Measurements from ENCODE around the gene SCNN1A. TPM values are rescaled to one million over a fixed set of nuclear protein-coding genes. Genes with fewer than 3 reads are reported as not detected.

Gene SCNN1A
- total RNA-seq, 5 donors from 2014 or later (not counting 1 experiment from before 2014, with no cell fraction given) = 1.0 to 3.4 (median 2.6) TPM

DNA sequence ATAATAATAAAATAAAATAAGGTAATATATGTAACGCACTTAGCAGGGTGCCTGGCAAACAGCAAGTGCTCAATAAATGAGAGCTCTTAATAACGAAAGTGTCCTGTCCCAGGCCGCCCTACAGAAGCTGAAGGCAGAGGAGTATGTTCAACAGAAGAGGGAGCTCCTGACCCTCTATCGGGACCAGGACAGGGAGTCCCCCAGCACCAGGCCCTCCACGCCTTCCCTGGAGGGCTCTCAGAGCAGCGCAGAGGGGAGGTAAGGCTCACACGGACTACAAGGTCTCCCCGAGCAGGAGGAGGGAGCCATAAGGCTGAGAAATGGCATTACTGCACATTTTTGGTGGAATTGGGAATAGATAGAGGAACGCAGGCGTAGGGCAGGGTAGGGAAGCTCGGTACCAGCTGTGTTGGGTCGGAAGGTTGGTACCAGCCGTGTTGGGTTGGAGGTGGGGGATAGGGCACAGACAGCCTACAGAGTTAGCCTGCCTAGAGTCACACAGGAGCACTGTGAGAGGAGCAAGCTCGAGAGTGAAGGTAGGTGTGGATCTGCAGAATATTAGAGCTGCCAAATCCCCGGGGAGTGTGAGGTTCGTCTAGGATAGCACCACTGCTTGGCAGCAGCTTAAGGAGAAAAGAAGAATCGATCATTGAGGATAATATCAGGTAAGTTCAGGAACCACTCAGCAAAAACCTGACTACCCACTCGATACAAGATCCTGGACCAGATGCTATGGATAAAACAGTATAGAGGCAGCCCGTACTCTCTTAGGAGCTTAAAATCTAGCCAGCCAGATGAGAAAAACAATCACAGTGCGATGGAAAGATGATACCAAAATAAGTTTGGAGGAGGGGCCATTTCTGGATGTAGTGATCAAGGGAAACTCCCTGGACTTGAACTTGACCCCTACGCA lies 48.8 kb downstream of the SCNN1A start:
- H3K4me3 ChIP-seq (ENCODE audit: control insufficient read depth in 1 of 2, extremely low read depth in 1 of 2, low read length in 1 of 2) = no peak overlapping the region
- H3K36me3 Mint-ChIP-seq = peaks cover 9% of the 10 kb centered on the region
- no peak for ATAC-seq (replicated peaks in 1 of 4)
- peak in 1 of 35 experiments; percentile 36 for DNase-seq
- H3K27ac ChIP-seq (ENCODE audit: low read length) = no peak overlapping the region
- H3K36me3 ChIP-seq (ENCODE audit: control insufficient read depth in 2 of 2, extremely low read depth in 1 of 2, insufficient read depth in 1 of 2, low read length in 1 of 2) = peaks cover 15 to 45% of the 10 kb centered on the region in 2 donors
- ChIA-PET CTCF (interaction anchor here (0.5 to 1.4 kb wide), 6 partner anchors 11 to 169 kb away, joined by 3 to 6 read pairs (median 4); no protein-coding TSS in a partner anchor), POLR2A (no interaction called here)
- H3K27me3 ChIP-seq (replicated peaks in 1 of 2; ENCODE audit: control insufficient read depth in 2 of 2, extremely low read depth in 1 of 2, insufficient read depth in 2 of 2, low read length in 1 of 2) = no peaks in the 10 kb centered on the region
- H3K9me3 Mint-ChIP-seq = no peaks in the 10 kb centered on the region
- H3K27me3 Mint-ChIP-seq = no peaks in the 10 kb centered on the region
- WGBS (ENCODE audit: insufficient coverage) = 84% methylated on average over 14 of the region's 21 CpGs
- no peaks in the 10 kb centered on the region for H3K9me3 ChIP-seq
- H3K27ac Mint-ChIP-seq = peak overlapping the region; percentile 58 to 82
- H3K4me1 Mint-ChIP-seq = peaks cover 45 to 58% (median 50%) of the 10 kb centered on the region in 3 donors
- H3K4me3 Mint-ChIP-seq = no peak overlapping the region
- H3K4me1 ChIP-seq (ENCODE audit: control insufficient read depth in 1 of 2, extremely low read depth in 1 of 2, insufficient read depth in 2 of 2, low read length in 2 of 2) = peaks cover 11 to 57% of the 10 kb centered on the region in 2 experiments

DNA sequence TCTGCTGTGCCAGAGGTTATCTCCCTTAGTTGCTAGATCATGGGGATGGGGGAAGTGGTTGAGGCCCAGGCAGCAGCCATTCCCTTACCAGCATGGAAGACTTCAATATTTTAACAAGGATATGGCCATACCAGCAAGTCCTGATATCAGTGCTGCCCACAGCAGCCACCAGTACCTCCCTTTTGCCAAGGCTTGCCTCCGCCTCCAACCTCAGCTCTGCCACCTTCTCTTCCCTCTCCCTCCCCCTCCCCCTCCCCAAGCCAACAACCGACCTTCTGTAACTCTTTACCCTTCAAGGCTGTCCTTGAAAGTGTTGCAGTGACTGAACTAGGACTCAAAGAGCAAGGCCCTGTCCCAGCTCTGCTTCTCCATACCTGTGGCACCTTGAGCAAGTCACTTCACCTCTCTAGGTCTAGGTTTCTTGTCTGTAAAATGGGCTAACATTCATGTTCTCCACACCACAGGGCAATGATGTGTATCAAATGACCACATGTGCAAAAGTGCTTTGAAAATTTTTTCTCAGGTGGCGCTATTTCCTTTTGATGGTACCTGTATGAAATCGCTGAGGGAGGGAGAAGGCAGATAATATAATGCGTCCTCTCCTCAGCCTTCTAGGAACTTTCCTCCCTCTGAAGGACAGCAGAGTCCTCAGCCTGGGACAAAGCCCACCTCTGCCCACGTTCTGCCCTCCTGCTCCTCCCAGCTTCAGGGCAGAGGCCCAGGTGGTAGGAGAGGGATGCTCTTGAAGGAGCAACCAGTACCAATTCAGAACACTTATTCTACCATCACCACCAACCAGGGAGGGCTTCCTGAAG lies 50.2 kb downstream of the SCNN1A start:
- ATAC-seq (replicated peaks in 1 of 4) (no peak), DNase-seq (no peak)
- POLR2A ChIA-PET = no interaction called here
- no peaks in the 10 kb centered on the region for H3K27me3 ChIP-seq (replicated peaks in 1 of 2; ENCODE audit: control insufficient read depth in 2 of 2, extremely low read depth in 1 of 2, insufficient read depth in 2 of 2, low read length in 1 of 2)
- peak overlapping the region; percentile 42 for H3K27ac ChIP-seq (ENCODE audit: low read length)
- H3K9me3 ChIP-seq = no peaks in the 10 kb centered on the region
- H3K9me3 Mint-ChIP-seq = no peaks in the 10 kb centered on the region
- H3K36me3 Mint-ChIP-seq = no peaks in the 10 kb centered on the region
- WGBS (ENCODE audit: insufficient coverage) = 67% methylated on average over 1 of the region's 6 CpGs
- peak overlapping the region; percentile 91 to 95 for H3K27ac Mint-ChIP-seq
- H3K27me3 Mint-ChIP-seq = no peaks in the 10 kb centered on the region
- H3K4me1 ChIP-seq (ENCODE audit: control insufficient read depth in 1 of 2, extremely low read depth in 1 of 2, insufficient read depth in 2 of 2, low read length in 2 of 2) = peaks cover 11 to 51% of the 10 kb centered on the region in 2 experiments
- no peak overlapping the region for H3K4me3 ChIP-seq (ENCODE audit: control insufficient read depth in 1 of 2, extremely low read depth in 1 of 2, low read length in 1 of 2)
- peaks cover 12 to 31% of the 10 kb centered on the region in 2 donors for H3K36me3 ChIP-seq (ENCODE audit: control insufficient read depth in 2 of 2, extremely low read depth in 1 of 2, insufficient read depth in 1 of 2, low read length in 1 of 2)
- peaks cover 40 to 53% (median 45%) of the 10 kb centered on the region in 3 donors for H3K4me1 Mint-ChIP-seq
- H3K4me3 Mint-ChIP-seq = peak overlapping the region in 1 of 3 donors; percentile 37
- CTCF ChIA-PET = no interaction called here

DNA sequence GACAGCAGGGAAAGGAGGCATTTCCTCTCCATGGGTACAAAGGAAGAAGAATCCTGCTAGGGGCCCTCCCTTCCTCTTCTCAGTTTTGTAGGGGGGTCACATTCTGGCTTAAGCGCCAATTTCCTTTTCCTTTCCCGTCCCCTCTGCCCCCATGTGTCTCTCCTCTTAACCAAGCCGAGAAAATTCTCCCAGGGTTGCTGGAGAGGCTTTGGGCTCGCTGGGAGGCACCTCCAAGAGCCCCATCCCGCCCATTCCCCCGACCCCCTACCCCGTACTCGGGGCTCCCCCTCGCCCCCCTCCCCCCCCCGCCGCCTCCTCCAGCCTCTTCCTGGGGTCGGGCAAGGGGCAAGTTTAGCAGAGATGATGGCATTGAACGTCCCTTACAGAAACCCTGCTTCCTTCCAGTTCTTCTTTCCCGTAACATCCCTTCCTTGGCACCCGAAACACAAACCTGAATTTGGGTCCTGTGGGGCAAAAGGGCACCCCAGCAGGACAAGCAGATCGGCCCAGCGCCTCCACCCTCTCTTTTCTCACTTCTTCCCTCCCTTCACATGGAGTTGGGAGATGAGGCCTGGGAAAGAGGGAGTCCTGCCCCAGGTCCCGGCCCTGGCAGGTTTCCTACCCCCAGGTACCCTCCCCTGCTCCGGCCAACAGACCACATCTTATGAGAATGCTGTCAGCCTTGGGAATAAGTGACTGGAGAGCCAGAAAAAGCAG lies 51.2 kb downstream of the SCNN1A start:
- ChIA-PET CTCF (interaction anchor here (1.0 to 1.5 kb wide), 7 partner anchors 9 to 141 kb away, joined by 3 to 14 read pairs (median 6); no protein-coding TSS in a partner anchor), POLR2A (no interaction called here)
- no peak for ATAC-seq (replicated peaks in 1 of 4)
- no peaks in the 10 kb centered on the region for H3K36me3 Mint-ChIP-seq
- Histone ChIP-seq H3K36me3 (ENCODE audit: control insufficient read depth in 2 of 2, extremely low read depth in 1 of 2, insufficient read depth in 1 of 2, low read length in 1 of 2) (peaks cover 10 to 25% of the 10 kb centered on the region in 2 donors), H3K9me3 (no peaks in the 10 kb centered on the region), H3K4me1 (ENCODE audit: control insufficient read depth in 1 of 2, extremely low read depth in 1 of 2, insufficient read depth in 2 of 2, low read length in 2 of 2) (peaks cover 11 to 45% of the 10 kb centered on the region in 2 experiments), H3K27ac (ENCODE audit: low read length) (peak overlapping the region; percentile 66), H3K27me3 (replicated peaks in 1 of 2; ENCODE audit: control insufficient read depth in 2 of 2, extremely low read depth in 1 of 2, insufficient read depth in 2 of 2, low read length in 1 of 2) (peaks cover 0 to 3% of the 10 kb centered on the region in 2 experiments), H3K4me3 (ENCODE audit: control insufficient read depth in 1 of 2, extremely low read depth in 1 of 2, low read length in 1 of 2) (peak overlapping the region in 1 of 2 donors; percentile 25)
- 90% methylated on average over 2 of the region's 19 CpGs for WGBS (ENCODE audit: insufficient coverage)
- H3K4me3 Mint-ChIP-seq = peak overlapping the region; percentile 72 to 74 (median 74)
- H3K4me1 Mint-ChIP-seq = peaks cover 46 to 53% (median 49%) of the 10 kb centered on the region in 3 donors
- H3K27me3 Mint-ChIP-seq = no peaks in the 10 kb centered on the region
- H3K9me3 Mint-ChIP-seq = no peaks in the 10 kb centered on the region
- DNase-seq = no peak
- peak overlapping the region; percentile 95 to 97 for H3K27ac Mint-ChIP-seq

DNA sequence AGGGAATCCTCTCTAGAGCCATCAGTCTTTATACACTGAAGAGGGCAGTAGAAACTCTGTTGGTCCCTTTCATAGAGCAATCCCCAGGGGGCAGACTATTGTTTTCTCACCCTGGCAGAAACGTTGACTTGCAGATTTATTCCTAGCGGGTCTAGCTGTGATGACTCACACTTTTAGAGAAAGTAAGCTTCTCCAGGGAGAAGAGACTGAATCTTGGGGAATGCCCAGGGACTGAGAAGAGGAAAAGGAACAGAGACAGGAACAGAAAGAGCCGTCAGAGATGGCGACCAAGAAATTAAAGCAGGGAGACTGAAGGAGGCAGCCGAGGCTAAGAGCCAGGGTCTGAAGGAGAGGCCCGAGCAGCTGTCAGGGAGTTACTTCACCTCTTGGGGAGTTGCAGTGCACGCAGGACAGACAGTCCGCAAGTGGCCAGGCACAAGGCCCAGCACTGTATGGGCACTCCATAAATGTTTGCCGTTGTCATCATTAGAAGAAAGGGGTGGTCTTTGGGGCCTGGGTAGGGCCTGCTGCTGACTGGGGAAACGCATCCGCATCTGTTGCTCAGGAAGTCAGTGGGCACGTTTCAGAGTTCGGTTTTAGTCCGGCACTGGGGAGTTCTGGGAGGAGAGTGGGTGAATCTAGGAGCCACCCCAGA lies 51.9 kb downstream of the SCNN1A start:
- Mint-ChIP-seq H3K9me3 (no peaks in the 10 kb centered on the region), H3K36me3 (no peaks in the 10 kb centered on the region), H3K27ac (peak overlapping the region; percentile 95 to 97), H3K4me1 (peaks cover 51 to 57% (median 53%) of the 10 kb centered on the region in 3 donors), H3K4me3 (peak overlapping the region; percentile 72 to 74 (median 74)), H3K27me3 (no peaks in the 10 kb centered on the region)
- peak overlapping the region in 1 of 2 donors; percentile 25 for H3K4me3 ChIP-seq (ENCODE audit: control insufficient read depth in 1 of 2, extremely low read depth in 1 of 2, low read length in 1 of 2)
- ATAC-seq (replicated peaks in 1 of 4) (peak; percentile 79 to 86 (median 80)), DNase-seq (peak in 18 of 35 experiments; percentile 17 to 76 (median 43))
- peak overlapping the region; percentile 66 for H3K27ac ChIP-seq (ENCODE audit: low read length)
- POLR2A ChIA-PET = no interaction called here
- H3K9me3 ChIP-seq = no peaks in the 10 kb centered on the region
- CTCF ChIA-PET = interaction anchor here (0.6 to 1.5 kb wide), 11 partner anchors 9 to 215 kb away, joined by 3 to 14 read pairs (median 4); no protein-coding TSS in a partner anchor
- peaks cover 11 to 52% of the 10 kb centered on the region in 2 experiments for H3K4me1 ChIP-seq (ENCODE audit: control insufficient read depth in 1 of 2, extremely low read depth in 1 of 2, insufficient read depth in 2 of 2, low read length in 2 of 2)
- H3K36me3 ChIP-seq (ENCODE audit: control insufficient read depth in 2 of 2, extremely low read depth in 1 of 2, insufficient read depth in 1 of 2, low read length in 1 of 2) = peaks cover 4 to 19% of the 10 kb centered on the region in 2 donors
- peaks cover 0 to 7% of the 10 kb centered on the region in 2 experiments for H3K27me3 ChIP-seq (replicated peaks in 1 of 2; ENCODE audit: control insufficient read depth in 2 of 2, extremely low read depth in 1 of 2, insufficient read depth in 2 of 2, low read length in 1 of 2)
- 15% methylated on average over 7 of the region's 14 CpGs for WGBS (ENCODE audit: insufficient coverage)

DNA sequence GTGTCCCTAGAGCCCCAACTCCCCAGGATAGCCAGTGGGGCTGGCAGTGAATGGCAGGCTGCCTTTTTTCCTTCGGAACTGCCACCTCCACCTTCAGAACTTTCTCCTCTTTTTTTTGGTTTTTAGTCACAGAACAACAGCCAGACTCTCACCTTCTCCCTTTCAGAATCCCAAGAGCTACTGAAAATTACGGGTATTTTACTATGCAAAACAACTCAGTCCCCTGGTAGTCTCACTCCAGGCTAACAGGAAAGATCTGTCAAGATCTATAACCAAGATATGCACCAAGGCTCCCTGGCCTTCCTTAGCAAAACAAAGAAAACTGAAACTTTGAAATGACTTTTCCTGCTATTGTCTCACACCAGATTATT lies 52.4 kb downstream of the SCNN1A start:
- Histone ChIP-seq H3K4me1 (ENCODE audit: control insufficient read depth in 1 of 2, extremely low read depth in 1 of 2, insufficient read depth in 2 of 2, low read length in 2 of 2) (peaks cover 11 to 57% of the 10 kb centered on the region in 2 experiments), H3K27me3 (replicated peaks in 1 of 2; ENCODE audit: control insufficient read depth in 2 of 2, extremely low read depth in 1 of 2, insufficient read depth in 2 of 2, low read length in 1 of 2) (peaks cover 0 to 7% of the 10 kb centered on the region in 2 experiments), H3K27ac (ENCODE audit: low read length) (peak overlapping the region; percentile 66), H3K9me3 (no peaks in the 10 kb centered on the region), H3K36me3 (ENCODE audit: control insufficient read depth in 2 of 2, extremely low read depth in 1 of 2, insufficient read depth in 1 of 2, low read length in 1 of 2) (peaks cover 0 to 14% of the 10 kb centered on the region in 2 donors), H3K4me3 (ENCODE audit: control insufficient read depth in 1 of 2, extremely low read depth in 1 of 2, low read length in 1 of 2) (no peak overlapping the region)
- H3K27ac Mint-ChIP-seq = peak overlapping the region; percentile 95 to 97
- H3K27me3 Mint-ChIP-seq = no peaks in the 10 kb centered on the region
- H3K9me3 Mint-ChIP-seq = no peaks in the 10 kb centered on the region
- 29% methylated on average over 1 of the region's 2 CpGs for WGBS (ENCODE audit: insufficient coverage)
- H3K4me3 Mint-ChIP-seq = peak overlapping the region in 2 of 3 donors; percentile 72 to 74
- CTCF ChIA-PET = interaction anchor here (1.0 to 1.5 kb wide), 9 partner anchors 10 to 216 kb away, joined by 3 to 14 read pairs (median 5); no protein-coding TSS in a partner anchor
- H3K36me3 Mint-ChIP-seq = no peaks in the 10 kb centered on the region
- POLR2A ChIA-PET = no interaction called here
- ATAC-seq (replicated peaks in 1 of 4) = peak in 1 of 4 experiments; percentile 8
- peaks cover 56 to 62% (median 56%) of the 10 kb centered on the region in 3 donors for H3K4me1 Mint-ChIP-seq
- DNase-seq = no peak
